Heart right ventricle (tissue), 16 donors: ENCODE results near the gene UTP11. TPM values are rescaled to one million over a fixed set of nuclear protein-coding genes. Genes with fewer than 3 reads are reported as not detected.

Experiments
- ATAC-seq, 8 donors: fragments of 200-7000 bp; cut with Tn5 transposase; one replicate each; pipeline ENCODE4 v1.9.1; 2020; ENCODE audit warnings: mild to moderate bottlenecking in 8 of 8, moderate library complexity in 8 of 8, moderate number of reproducible peaks in 1 of 8
- DNase-seq, 2 donors: peaks; one replicate each; pipeline ENCODE4 v3.0.0-alpha.2; 2020
- H3K27ac ChIP-seq, 10 donors: fragments of 200-600 bp; sonication (generic) in 2 of 10; one replicate each; pipeline versions ENCODE4 v1.5.0 to v1.8.0; 2020 to 2022; ENCODE audit warnings: mild to moderate bottlenecking in 3 of 10
- H3K27me3 ChIP-seq, 7 donors: fragments of 200-600 bp; one replicate each; pipeline ENCODE4 v1.8.0; 2021 to 2022; ENCODE audit warnings: mild to moderate bottlenecking in 2 of 7
- H3K36me3 ChIP-seq, 9 donors: fragments of 200-600 bp; sonication (generic) in 1 of 9; one replicate each; pipeline versions ENCODE4 v1.5.0 to v1.8.0; 2020 to 2022; ENCODE audit warnings: mild to moderate bottlenecking in 2 of 9
- H3K4me1 ChIP-seq, 9 donors: fragments of 200-600 bp; sonication (generic) in 1 of 9; one replicate each; pipeline versions ENCODE4 v1.5.0 to v1.8.0; 2020 to 2022; ENCODE audit warnings: mild to moderate bottlenecking in 4 of 9
- H3K4me3 ChIP-seq, 10 donors: fragments of 200-600 bp; sonication (generic) in 2 of 10; one replicate each; pipeline versions ENCODE4 v1.5.0 to v1.8.0; 2020 to 2022; ENCODE audit warnings: mild to moderate bottlenecking in 7 of 10, moderate library complexity in 2 of 10
- H3K9me3 ChIP-seq, 11 donors: fragments of 200-600 bp in 10 of 11; sonication (generic) in 2 of 11; one replicate each; pipeline versions ENCODE4 v1.5.0 to v1.8.0; 2013 to 2022; ENCODE audit warnings: mild to moderate bottlenecking in 2 of 11, control low read depth in 1 of 11, moderate library complexity in 1 of 11
- CTCF ChIP-seq, 9 donors: fragments of 200-600 bp; sonication (generic) in 2 of 9; IDR thresholded peaks; one replicate each; pipeline versions ENCODE4 v1.5.0 to v1.8.0; 2021 to 2022; ENCODE audit warnings: antibody characterized with exemption in 9 of 9, mild to moderate bottlenecking in 5 of 9, moderate library complexity in 1 of 9
- WGBS, 2 donors: extraction: QIAGEN DNeasy Blood & Tissue Kit; methylation state at CpG; one replicate each; pipeline ENCODE4 v1.1.7; 2013; ENCODE audit warnings: inconsistent platforms in 1 of 2; 5-methylcytosine and 5-hydroxymethylcytosine counted together
- intact Hi-C, 10 donors: fragments of 100-400 bp; cut with DNase I; formaldehyde crosslinking; loops; one replicate each; pipeline versions ENCODE4 v1.11.1 to v1.14.2; 2022
- polyA plus RNA-seq, 2 donors: library from polyadenylated mRNA; stranded (reverse); fragments of 200-250 nt; gene quantifications; one replicate each; pipeline ENCODE4 v1.2.3, GENCODE V29; 2013
- total RNA-seq, 10 donors: library from RNA; stranded (reverse); fragmentation: NEBNext Ultra II Directional in 3 of 10; extraction: Animal tissue kit (Norgen Biotek cat#: 25700) in 3 of 10; gene quantifications; one replicate each; pipeline versions ENCODE4 v1.2.1 to v1.2.4, GENCODE V29; 2021 to 2023
- donor health status: Arrhythmogenic right ventricular cardiomyopathy.
- donor health status: ischemic (EF 13 %, LVEDD 7.1; RV severe dilation, severe dysfunction).
- donor health status: healthy with polysubstance abuse.
- donor health status: DM: no; HTN: yes; CAD: no.
- donor health status: DM: no; HTN: no; CAD: no.
- donor health status: ischemic (EF 25% LVEDD 6.9; RV normal size, moderate dysfunction).
- donor health status: ischemic (EF 25% LVEDD 5.7; RV mildly dilated, moderate dysfunction).
- donor health status: healthy.
- donor health status: DM: yes; HTN: yes; CAD: no.
- donor health status: Ischemic cardiomyopathy.
- donor health status: ischemic (EF 35%, LVEDD 5.7; RV mildly dilated, moderate dysfunction).
- donor health status: nonischemic (EF 11% LVEDD 7.7; RV severe dilation, severe dysfunction).
- donor health status: DM: yes; HTN: yes; CAD: no.
- donor health status: PGD.
- donor health status: ischemic (EF 29% LVEDD 5.4; RV normal size, mild dysfunction).
- donor health status: nonischemic (EF 23%, LVEDD 6.1; RV moderate dilation, normal function).

UTP11 gene
- total and polyA plus RNA-seq, 12 donors = 22.9 to 59.8 (median 35.8) TPM

- no peak overlapping the region for H3K27ac ChIP-seq
- H3K27me3 ChIP-seq = peaks cover 33 to 80% (median 66%) of the 10 kb centered on the region in 7 donors
- intact Hi-C loops = loop anchor here in 5 of 10 donors (5.0 to 10.0 kb wide), 5 partner anchors 92 to 1263 kb away; no protein-coding TSS in a partner anchor
- H3K4me1 ChIP-seq = peaks cover 9 to 26% (median 23%) of the 10 kb centered on the region in 9 donors
- TF ChIP-seq CTCF (IDR thresholded peaks at IDR 0.05) = no peak
- H3K9me3 ChIP-seq = no peaks in the 10 kb centered on the region
- H3K36me3 ChIP-seq = no peaks in the 10 kb centered on the region
- 2% methylated on average over 97 to 114 of the region's 115 CpGs for WGBS, 2 donors
- ATAC-seq (no peak), DNase-seq (peak in 1 of 2 donors; percentile 31)
- peak overlapping the region in 8 of 10 donors; percentile 21 to 75 (median 30) for H3K4me3 ChIP-seq
These were observed 33.1 kb downstream of the UTP11 start for GRCh38 chr1:38045401-38046332.

- whole genome bisulfite sequencing, 2 donors = 0 to 1% methylated on average over 50 to 92 of the region's 92 CpGs
- Histone ChIP-seq H3K4me1 (peaks cover 9 to 26% (median 23%) of the 10 kb centered on the region in 9 donors), H3K9me3 (no peaks in the 10 kb centered on the region), H3K27me3 (peaks cover 33 to 73% (median 59%) of the 10 kb centered on the region in 7 donors), H3K4me3 (peak within 1 kb of the TSS; percentile 53 to 82 (median 66)), H3K27ac (peak within 1 kb of the TSS in 5 of 10 donors; percentile 4 to 51 (median 35)), H3K36me3 (no peaks in the 10 kb centered on the region)
- DNase-seq (peak in 1 of 2 donors; percentile 28), ATAC-seq (no peak)
- no peak for TF ChIP-seq CTCF (IDR thresholded peaks at IDR 0.05)
- intact Hi-C loops = loop anchor here in 5 of 10 donors (5.0 to 10.0 kb wide), 5 partner anchors 91 to 1264 kb away; no protein-coding TSS in a partner anchor
These were observed 33.9 kb downstream of the UTP11 start, which contains the start of gene POU3F1 for GRCh38 chr1:38046333-38046883. Gene POU3F1, minus strand, starts transcription at chr1:38046793. Its CDS starts 50 bp downstream, at chr1:38046743.

- peak; percentile 94 to 98 (median 96) for ATAC-seq
- peak in 4 of 9 donors; percentile 12 to 40 (median 40) for TF ChIP-seq CTCF (IDR thresholded peaks at IDR 0.05)
- Histone ChIP-seq H3K36me3 (no peaks in the 10 kb centered on the region), H3K4me3 (peak overlapping the region; percentile 53 to 82 (median 66)), H3K27me3 (peaks cover 33 to 67% (median 52%) of the 10 kb centered on the region in 7 donors), H3K4me1 (peaks cover 9 to 26% (median 23%) of the 10 kb centered on the region in 9 donors), H3K27ac (peak overlapping the region in 5 of 10 donors; percentile 4 to 51 (median 35)), H3K9me3 (no peaks in the 10 kb centered on the region)
- intact Hi-C loops = loop anchor here in 5 of 10 donors (5.0 to 10.0 kb wide), 5 partner anchors 90 to 1265 kb away; no protein-coding TSS in a partner anchor
- 0 to 1% methylated on average over 56 to 99 of the region's 99 CpGs for WGBS, 2 donors
- peak; percentile 85 to 91 for DNase-seq
These were observed 34.5 kb downstream of the UTP11 start for GRCh38 chr1:38046884-38047602.
